Measurements from ENCODE around the gene LCOR.
"Not testable (repeated sequence)": the region's sequence is repeated elsewhere in the genome, so short reads cannot be mapped to it uniquely, and the experiment has no call there.

The LCOR gene

GRCh38 chr10:96840841-96841518, 8.9 kb downstream of the LCOR start:
- no peak for DNase-seq (ENCODE audit: low read depth, low spot score)

- no peak for DNase-seq (ENCODE audit: low read depth, low spot score)
Measured at GRCh38 chr10:96842896-96843723, 11.0 kb downstream of the LCOR start.

GRCh38 chr10:96843823-96844222, 11.7 kb downstream of the LCOR start:
- DNase-seq (ENCODE audit: low read depth, low spot score), result no peak

GRCh38 chr10:96846395-96846794, 14.3 kb downstream of the LCOR start:
- no peak for DNase-seq (ENCODE audit: low read depth, low spot score)

GRCh38 chr10:96846926-96847325, 14.8 kb downstream of the LCOR start:
- DNase-seq (ENCODE audit: low read depth, low spot score), result no peak

GRCh38 chr10:96847356-96847755, 15.3 kb downstream of the LCOR start:
- not testable (repeated sequence) for DNase-seq (ENCODE audit: low read depth, low spot score)

- no peak for DNase-seq (ENCODE audit: low read depth, low spot score)
Measured at GRCh38 chr10:96850113-96850512, 18.0 kb downstream of the LCOR start.

- no peak for DNase-seq (ENCODE audit: low read depth, low spot score)
Measured at GRCh38 chr10:96850825-96851224, 18.7 kb downstream of the LCOR start.

- DNase-seq (ENCODE audit: low read depth, low spot score), result no peak
Measured at GRCh38 chr10:96851281-96851680, 19.2 kb downstream of the LCOR start.

- no peak for DNase-seq (ENCODE audit: low read depth, low spot score)
Measured at GRCh38 chr10:96856317-96856716, 24.2 kb downstream of the LCOR start.

GRCh38 chr10:96857301-96858012, 25.4 kb downstream of the LCOR start:
- no peak for DNase-seq (ENCODE audit: low read depth, low spot score)

- DNase-seq (ENCODE audit: low read depth, low spot score), result no peak
Measured at GRCh38 chr10:96858038-96858705, 26.1 kb downstream of the LCOR start.

- no peak for DNase-seq (ENCODE audit: low read depth, low spot score)
Measured at GRCh38 chr10:96858706-96859050, 26.6 kb downstream of the LCOR start.

GRCh38 chr10:96860631-96861277, 28.7 kb downstream of the LCOR start:
- no peak for DNase-seq (ENCODE audit: low read depth, low spot score)

GRCh38 chr10:96863922-96864543, 31.9 kb downstream of the LCOR start:
- DNase-seq (ENCODE audit: low read depth, low spot score), result no peak

GRCh38 chr10:96873086-96873485, 41.0 kb downstream of the LCOR start:
- DNase-seq (ENCODE audit: low read depth, low spot score), result no peak

GRCh38 chr10:96873756-96874467, 41.8 kb downstream of the LCOR start:
- DNase-seq (ENCODE audit: low read depth, low spot score), result no peak

- no peak for DNase-seq (ENCODE audit: low read depth, low spot score)
Measured at GRCh38 chr10:96878057-96878456, 46.0 kb downstream of the LCOR start.

GRCh38 chr10:96880575-96880974, 48.5 kb downstream of the LCOR start:
- no peak for DNase-seq (ENCODE audit: low read depth, low spot score)

GRCh38 chr10:96889415-96890171, 57.5 kb downstream of the LCOR start:
- no peak for DNase-seq (ENCODE audit: low read depth, low spot score)

Data from brain pericyte (primary cell).